NCI-H460 (cell line): ENCODE data around the gene PXT1. TPM values are rescaled to one million over a fixed set of nuclear protein-coding genes. Genes with fewer than 3 reads are reported as not detected.
A peak's percentile ranks its signal among the peaks of the same experiment; 100 is the strongest.
"Not testable (repeated sequence)": the region's sequence is repeated elsewhere in the genome, so short reads cannot be mapped to it uniquely, and the experiment has no call there.

ENCODE experiments used
- DNase-seq: peaks from one replicate; pipeline ENCODE4 v3.0.0-alpha.2; 2016; ENCODE audit warnings: low read depth; ENCODE audit errors: extremely low read depth
- total RNA-seq: library from RNA; depleted of rRNA; stranded (reverse); fragments of >200 nt; shearing (Covaris generic); gene quantifications from 2 replicates; pipeline ENCODE4 v1.2.3, GENCODE V29; 2014

The PXT1 gene
- total RNA-seq, 1 experiment from 2014 or later: not detected

DNA sequence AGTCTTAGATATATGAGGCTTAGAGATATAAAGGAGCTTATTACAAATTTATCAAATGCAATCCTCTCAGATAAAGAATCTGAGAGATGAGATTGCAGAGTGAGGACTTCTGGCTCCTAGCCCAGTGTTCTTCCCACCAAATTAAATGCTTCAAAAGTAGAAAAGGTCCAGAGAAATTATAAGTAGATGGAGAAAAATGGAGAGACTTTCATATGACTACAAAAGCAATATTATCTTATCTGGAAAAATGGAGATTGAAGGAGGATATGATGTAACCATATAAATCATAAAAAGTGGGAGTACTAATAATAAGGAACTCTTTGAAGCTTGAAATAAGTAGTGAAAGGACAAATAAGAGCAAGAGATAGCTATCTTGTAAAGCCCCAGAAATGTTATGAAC is 3.0 kb upstream of the PXT1 start:
- no peak for DNase-seq

DNA sequence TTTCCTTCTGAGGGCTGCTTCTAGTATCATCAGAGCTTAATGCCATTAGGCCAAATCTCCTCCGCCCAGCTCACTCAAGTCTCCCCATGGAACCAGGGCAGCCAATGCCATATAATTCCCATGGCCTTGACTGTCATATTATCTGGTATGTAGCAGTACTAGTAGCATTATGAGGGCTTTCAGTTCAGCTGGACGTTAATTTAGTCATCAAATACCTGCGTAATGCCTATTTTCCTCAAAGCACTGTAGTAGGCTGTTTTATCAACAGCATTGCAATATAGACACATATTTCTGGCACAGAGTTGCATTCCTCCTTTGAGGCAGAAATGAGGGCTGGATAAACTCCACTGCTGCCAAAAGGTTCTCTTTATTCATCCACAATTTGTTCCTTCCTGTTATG is 1.8 kb upstream of the PXT1 start:
- DNase-seq: no peak

DNA sequence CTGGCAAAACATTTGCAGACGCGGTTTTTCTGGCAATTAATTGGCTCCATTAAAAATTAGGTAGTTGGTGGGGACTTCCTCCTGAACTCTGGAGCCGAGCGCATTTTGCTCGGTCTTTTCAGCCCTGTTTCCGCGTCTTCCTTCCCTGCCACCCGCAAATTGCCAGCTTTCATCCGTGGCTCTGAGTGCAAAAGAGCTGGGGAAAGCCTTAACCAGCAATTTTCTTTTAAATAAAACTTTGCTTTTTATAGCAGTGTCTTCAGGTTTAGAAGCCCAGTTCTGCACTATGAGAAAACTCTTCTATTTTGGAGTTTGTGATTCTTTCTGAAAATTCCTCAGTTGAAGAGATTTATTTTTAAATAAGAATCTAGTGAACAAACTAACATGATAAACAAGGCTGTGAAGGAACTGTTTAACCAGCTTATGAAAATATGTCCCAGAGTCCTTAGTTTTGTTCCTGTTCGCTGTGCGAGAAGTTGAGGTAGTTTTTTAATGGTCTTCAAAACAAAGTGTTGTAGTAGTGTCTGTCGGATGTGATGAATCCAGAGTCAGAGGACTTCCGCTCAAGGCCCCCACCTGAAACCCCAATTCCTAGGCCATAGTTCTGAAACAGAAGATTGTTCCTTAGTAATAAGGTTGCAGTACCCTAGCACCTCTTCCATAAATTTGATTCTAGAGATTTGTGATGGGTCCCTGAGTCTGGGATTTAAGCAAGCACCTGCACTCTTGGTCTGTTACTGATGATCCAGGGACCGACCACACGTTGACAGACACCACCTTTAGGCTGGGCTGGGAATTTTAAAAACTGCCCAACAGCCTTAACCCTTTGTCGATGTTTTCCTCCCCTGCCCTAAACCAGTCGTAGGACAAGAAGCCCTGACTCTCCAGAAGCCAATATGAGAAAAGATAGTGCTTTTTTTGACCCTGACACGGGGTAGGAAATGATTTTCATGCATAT is 1.1 kb upstream of the PXT1 start:
- no peak for DNase-seq

DNA sequence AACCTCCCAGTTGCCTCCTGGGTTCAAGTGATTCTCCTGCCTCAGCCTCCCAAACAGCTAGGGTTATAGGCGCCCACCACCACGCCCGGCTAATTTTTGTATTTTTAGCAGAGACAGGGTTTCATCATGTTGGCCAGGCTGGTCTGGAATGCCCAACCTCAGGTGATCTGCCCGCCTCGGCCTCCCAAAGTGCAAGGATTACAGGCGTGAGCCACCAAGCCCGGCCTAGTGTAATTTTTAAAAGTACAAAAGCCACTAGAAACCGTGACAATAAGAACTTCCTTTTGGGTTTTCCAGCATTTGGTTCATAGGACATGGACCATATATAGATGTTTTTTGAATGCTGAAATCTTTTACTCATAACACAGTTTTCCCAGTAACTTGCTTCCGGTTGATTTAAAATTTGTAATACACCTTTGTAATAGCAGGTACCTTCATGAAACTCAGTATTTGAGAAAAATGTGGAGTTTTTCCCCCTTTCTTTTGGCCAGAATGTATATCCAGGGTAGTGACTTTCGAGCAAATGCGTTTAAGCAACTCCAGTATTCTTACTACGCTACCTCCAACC is 467 bp downstream of the PXT1 start:
- no peak for DNase-seq

DNA sequence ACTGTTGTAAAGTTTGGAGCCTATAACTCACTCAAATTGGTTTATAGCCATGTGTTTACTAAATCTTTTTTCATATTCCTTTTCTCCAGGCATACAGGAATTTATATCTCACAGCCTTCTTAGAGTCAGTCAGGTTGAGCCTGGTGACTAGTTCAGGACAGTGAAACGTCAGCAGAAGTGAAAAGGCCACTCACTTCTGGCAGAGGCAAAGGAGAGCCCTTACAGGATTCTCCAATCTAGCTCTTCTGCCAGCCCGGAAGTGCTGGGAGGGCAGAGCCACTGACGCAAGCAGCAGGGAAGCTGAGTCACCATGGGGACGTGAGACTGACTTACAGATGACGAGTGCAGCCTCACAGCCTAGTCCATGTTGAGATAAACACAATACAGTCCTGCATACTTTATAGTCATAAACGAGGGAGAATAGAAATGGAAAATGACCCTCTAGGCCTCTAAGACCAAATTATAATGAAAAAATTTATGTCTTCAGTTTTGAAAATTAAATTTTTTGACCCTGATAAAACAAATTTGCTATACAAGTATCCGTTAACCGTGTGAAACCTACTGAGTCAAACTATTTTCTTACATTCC is 1.3 kb downstream of the PXT1 start:
- peak; percentile 98 for DNase-seq

DNA sequence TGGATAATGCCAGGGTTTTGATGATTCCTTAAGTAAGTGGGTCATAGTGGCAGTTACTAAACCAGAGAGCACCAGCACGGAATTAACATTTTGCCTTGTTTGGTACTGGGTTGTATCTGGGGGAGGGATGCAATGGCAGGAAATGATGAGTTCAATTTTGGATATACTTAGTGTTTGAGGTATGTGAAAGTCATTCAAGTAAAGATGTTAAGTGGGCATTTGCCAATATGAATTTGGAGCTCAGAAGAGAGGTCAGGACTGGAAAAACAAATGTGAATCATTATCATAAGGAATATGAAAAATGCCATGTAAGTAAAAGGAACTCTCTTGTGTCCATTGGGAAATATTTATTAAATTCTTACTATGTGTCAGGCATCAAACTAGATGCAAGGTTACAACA is 6.2 kb downstream of the PXT1 start:
- DNase-seq: no peak

DNA sequence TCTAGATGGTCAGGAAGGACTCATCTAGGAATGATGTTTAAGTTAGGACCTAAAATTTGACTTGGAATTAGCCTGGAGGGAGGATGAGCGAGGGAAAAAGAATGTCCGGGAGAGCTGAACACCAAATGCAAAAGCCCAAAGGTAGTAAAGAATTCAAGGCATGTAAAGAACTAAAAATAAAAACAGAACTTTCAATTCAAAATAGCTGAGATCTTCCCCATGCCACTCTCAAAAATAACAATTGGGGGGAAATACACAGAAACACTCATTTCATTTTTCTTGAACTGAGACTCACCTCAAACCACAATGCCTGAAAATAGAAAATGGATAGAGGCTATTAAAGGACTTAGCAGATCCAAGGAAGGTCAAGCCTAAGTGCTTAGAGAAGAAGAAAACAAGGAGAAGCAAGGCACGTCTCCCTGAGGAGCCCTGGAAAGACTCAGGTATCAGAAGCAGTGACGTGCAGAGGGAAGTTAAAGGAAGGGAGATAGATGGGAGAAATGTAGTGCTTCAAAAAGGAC is 10.4 kb downstream of the PXT1 start:
- no peak for DNase-seq

DNA sequence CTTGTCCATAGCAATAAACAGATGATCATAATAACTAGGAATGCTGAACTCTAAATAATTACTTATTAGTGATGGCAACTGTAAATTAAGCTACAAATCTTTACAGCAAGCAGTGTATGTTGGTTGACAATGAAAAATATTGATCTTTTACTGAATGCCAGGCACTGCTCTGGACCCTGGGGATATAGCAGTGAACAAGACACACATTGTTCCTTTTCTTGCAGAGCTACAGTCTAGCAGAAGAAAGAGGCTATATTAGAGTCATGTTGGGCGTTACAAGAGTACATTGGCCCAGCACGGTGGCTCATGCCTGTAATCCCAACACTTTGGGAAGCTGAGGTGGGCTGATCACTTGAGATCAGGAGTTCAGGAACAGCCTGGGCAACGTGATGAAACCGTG is 11.5 kb downstream of the PXT1 start:
- DNase-seq: no peak

DNA sequence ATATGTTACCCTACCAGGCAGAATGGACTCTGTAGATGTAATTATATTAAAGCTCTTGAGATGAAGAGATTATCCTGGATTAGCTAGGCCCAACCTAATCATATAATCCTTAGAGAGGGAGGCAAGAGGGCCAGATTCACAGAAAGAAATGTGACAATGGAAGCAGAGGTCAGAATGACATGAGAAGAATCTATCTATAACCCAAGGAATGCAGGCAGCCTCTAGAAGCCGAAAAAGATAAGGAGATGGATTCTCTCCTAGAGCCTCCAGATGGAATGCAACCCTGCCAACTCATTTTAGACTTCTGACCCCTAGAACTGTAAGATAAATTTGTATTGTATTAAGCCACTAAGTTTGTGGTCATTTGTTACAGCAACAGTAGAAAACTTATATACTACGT is 12.3 kb downstream of the PXT1 start:
- DNase-seq: no peak

DNA sequence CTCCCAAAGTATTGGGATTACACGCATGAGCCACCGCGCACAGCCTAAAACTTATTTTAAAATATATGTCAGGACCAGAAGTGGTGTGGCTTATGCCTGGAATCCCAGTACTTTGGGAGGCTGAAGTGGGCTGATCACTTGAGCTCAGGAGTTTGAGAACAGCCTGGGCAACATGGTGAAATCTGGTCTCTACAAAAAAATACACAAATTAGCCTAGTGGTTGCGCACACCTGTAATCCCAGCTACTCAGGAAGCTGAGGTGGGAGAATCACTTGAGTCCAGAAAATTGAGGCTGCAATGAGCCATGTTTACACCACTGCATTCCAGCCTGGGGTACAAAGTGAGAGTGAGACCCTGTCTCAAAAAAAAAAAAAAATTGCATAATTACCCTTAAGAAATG is 13.7 kb downstream of the PXT1 start:
- no peak for DNase-seq

DNA sequence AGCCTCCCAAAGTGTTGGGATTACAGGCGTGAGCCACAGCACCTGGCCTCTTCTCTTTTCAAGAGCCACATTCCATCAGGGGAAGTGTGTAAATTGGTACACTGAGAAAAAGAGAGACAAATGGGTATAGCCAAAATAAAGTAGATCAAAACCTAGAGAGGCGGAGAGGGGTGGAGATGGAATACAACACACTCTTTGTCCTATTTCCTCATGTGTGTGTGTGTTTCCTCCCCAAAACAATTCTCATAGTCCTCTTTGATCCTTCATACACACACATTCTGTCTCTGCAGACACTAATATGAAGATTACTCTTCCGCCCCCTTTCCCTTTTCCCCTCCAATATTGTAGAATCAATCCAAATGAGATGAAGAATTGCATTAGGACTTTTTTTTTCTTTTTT is 16.0 kb downstream of the PXT1 start:
- DNase-seq: no peak

DNA sequence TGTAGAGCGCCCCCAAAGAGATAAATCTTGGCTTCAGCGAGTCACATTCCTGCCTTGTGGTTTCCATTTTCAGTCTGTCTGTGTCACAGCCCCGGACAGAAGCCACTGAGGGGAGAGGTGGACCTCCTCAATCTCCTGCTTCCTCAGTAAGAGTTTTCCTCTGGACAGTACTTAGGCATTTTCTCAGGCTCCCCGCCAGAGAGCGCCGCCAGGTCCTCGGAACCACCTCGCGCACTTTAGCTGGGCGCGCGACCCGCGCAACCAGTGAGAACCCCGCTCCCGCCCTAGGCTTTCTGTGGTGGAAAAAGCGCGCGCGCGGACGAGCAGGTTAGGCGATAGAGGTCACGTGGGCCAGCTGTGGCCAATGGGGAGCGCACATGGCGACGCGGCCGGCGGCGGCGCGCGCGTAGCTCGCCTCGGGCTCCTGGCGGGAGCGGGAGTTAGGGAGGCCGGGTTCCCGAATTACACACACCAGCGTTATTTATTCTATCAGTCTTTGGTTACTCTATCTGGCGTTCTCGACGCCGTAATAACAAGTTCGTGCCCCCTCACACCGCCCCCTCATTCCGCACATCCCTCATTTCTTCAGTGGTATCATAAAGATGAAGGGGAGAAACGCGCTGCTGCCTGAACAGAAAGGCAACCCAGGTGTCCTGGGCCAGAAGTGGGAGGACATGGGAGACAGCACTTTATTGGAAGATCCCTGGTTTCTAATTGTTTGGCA is 19.4 kb downstream of the PXT1 start:
- peak; percentile 96 for DNase-seq

DNA sequence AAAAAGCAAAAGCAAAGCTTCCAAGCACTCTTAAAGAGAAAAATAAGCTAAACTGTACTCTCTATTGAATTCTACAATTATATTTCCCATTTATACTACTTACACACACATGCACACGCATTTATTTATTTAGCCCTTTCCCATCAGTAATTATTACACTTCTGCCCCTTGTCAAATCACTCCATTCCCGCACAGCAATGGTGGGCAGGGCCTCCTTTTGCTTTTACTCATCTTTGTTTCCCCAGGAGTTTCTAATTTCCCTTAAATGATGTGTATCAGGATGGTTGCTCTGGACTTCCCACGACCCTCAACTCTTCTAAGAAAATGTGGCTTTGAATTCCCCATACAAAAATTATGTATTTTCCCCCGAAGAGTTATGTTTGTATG is 19.9 kb downstream of the PXT1 start:
- DNase-seq: no peak

DNA sequence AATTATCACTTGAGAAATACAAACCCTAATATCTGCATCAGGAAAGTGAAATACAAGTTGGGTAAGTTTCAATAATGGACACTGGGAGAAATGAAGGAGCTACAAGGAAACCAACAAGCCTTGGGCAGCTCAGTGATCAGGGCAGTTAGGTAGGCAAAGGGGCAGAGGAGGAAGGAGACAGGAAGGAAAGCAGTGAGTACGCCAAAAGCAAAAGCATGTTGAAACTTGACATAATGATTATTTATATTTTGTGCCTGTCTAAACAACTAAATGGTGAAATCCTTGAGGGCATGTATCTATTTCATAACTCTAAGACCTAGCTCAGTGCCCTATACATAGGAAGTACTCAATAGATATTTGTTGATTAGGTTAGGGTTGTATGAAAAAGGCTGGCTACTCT is 23.3 kb downstream of the PXT1 start:
- no peak for DNase-seq

DNA sequence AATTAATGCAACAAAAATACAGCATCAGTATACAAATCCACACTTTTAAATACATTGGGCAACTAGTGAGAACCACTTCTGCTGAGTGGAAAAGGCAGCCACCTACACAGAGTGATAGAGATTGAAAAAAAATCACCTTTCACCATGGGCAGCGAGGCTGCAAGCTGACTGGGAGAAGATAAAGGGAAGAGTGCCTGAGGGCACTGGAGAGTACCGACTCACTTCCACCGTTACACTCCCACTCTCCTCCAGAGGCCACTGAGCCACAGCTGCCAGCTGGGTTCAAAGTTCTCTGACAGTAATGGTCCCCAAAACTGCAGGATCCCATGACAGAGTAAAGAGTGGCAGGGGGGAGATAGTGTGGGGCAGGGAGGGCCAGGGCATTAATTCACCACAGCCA is 24.1 kb downstream of the PXT1 start:
- DNase-seq: no peak

DNA sequence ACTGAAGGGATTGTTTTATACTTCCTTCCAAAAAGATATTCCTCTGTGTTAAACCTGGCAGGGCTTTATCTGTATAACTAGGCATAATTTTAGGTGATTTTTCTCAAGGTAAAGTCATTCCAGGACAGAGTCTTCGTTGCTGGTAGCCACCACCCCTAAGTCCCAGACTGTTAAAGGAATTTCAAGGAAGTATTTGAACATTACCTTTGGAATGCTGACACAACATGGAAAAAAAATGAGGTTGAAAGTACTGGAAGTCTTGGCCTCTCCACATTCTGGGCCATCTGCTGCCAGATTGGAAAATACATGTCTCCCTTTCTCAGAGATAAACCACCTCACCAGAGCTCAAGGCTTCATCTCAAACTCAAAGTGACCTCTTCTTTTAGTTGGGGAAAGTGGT is 28.2 kb downstream of the PXT1 start:
- DNase-seq: no peak

DNA sequence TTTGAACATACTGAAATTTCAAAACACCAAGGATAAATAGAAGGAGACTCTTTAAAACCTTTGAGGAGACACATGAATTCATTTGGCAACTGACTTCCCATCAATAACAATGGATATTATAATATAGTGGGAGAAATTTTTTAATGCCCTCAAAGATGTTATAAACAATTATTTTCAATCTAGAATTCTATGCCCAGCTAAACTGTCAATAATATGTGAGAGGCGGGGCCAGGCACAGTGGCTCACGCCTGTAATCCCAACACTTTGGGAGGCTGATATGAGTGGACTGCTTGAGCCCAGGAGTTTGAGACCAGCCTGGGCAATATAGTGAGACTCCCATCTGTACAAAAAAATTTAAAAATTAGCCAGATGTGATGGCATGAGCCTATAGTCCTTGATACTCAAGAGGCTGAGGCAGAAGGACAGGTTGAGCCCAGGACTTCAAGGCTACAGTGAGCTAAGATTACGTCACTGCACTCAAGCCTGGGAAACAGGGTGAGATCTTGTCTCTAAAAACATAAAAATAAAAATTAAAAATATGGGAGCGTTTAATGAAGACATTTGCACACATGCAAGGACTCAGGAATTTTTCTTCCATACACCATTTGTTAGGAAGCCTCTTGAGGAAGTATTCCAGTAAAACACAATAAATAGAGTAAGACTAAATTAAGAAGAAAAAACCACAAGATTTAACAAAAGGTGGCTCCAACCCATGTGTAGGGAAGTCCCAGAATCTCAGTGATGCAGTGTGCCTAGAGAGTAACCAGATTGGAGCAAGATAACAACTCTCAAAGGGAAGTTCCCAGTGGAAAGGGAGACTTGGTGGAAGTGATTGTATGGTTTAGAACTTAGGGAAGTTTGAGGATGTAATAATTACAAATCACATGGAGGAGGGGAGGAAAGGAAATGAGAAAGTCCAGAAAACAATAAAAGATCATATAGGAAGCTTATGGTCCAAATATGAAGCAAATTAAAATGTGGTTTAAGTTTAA is 28.9 kb downstream of the PXT1 start:
- DNase-seq: no peak

DNA sequence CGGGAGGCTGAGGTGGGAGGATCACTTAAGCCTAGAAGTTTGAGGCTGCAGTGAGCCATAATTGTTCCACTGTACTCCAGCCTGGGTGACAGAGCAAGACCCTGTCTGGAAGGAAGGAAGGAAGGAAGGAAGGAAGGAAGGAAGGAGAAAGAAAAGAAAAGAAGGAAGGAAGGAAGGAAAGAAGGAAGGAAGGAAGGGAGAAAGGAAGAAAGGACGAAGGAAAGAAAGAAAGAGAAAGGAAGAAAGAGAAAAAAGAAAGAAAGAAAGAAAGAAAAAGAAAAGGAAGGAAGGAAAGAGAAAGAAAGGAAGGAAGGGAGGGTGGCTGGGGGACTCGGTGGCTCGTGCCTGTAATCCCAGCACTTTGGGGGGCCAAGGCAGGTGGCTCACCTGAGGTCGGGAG is 32.9 kb downstream of the PXT1 start:
- DNase-seq: not testable (repeated sequence)

DNA sequence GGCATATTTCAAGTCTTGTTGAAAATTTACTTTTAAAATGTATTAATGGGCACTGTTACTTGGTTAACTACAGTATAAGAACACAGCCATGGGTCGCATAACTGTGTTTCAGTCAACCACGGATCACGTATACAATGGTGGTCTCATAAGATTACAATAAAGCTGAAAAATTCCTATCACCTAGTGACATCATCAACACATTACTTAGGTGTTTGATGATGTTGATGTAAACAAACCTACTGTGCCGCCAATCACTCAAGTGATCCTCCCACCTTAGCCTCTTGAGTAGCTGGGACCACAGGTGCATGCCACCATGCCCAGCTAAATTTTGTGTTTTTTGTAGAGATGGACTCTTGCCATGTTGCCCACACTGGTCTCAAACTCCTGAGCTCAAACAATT is 38.5 kb downstream of the PXT1 start:
- no peak for DNase-seq

DNA sequence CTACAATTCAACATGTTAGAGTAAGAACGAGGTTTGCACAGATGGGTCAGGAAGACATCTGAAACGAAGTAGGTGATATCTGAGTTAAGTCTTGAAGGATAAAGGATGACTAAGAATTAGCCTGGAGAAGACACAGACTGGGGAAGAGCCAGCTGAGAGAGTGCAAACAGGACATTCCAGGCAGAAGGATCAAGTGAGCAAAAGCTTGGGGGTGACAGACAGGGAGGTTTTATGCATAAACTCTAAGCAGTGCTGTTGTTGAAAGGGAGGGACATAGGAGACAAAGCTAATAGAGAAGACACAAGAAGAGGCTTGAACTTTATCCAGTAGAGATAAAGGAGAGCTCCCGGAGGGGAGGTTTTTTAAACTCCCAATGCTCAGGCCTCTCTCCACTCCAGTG is 40.2 kb downstream of the PXT1 start:
- DNase-seq: no peak
